ENCODE results near the gene KIDINS220.

The KIDINS220 gene

DNA sequence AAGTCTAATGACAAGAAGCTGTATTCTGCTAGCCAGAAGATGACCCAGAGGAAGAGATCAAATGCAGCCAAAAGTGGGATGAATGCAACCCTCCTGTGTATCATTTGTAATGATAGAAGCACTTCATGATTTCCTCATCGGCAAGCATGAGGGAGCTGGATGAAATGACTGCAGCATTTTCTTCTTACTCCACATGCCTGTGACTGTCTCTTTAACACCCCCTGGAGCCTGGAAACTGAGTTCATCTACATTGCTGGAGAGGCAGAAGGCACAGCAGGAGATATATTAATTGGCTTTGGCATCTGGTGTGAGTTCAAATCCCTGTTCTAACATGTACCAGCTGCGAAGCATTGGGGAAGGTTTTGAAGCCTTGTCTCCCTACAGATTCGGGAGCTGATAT is 117.9 kb downstream of the KIDINS220 start:
- ATAC-seq, result no peak
- TF ChIP-seq, protein P1, sequence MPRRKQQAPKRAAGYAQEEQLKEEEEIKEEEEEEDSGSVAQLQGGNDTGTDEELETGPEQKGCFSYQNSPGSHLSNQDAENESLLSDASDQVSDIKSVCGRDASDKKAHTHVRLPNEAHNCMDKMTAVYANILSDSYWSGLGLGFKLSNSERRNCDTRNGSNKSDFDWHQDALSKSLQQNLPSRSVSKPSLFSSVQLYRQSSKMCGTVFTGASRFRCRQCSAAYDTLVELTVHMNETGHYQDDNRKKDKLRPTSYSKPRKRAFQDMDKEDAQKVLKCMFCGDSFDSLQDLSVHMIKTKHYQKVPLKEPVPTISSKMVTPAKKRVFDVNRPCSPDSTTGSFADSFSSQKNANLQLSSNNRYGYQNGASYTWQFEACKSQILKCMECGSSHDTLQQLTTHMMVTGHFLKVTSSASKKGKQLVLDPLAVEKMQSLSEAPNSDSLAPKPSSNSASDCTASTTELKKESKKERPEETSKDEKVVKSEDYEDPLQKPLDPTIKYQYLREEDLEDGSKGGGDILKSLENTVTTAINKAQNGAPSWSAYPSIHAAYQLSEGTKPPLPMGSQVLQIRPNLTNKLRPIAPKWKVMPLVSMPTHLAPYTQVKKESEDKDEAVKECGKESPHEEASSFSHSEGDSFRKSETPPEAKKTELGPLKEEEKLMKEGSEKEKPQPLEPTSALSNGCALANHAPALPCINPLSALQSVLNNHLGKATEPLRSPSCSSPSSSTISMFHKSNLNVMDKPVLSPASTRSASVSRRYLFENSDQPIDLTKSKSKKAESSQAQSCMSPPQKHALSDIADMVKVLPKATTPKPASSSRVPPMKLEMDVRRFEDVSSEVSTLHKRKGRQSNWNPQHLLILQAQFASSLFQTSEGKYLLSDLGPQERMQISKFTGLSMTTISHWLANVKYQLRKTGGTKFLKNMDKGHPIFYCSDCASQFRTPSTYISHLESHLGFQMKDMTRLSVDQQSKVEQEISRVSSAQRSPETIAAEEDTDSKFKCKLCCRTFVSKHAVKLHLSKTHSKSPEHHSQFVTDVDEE (CRISPR knock-in tag; IDR thresholded peaks at IDR 0.05), result no peak
- TF ChIP-seq ESRRG (CRISPR knock-in tag; IDR thresholded peaks at IDR 0.05) (no peak), ZNF565 (CRISPR knock-in tag; conservative IDR thresholded peaks at IDR 0.05; ENCODE audit: low read depth) (no peak), TCF4 (CRISPR knock-in tag; IDR thresholded peaks at IDR 0.05; ENCODE audit: borderline replicate concordance) (no peak), ZNF8 (CRISPR knock-in tag; IDR thresholded peaks at IDR 0.05) (no peak), CSDC2 (CRISPR knock-in tag; IDR thresholded peaks at IDR 0.05) (no peak), ZNF70 (CRISPR knock-in tag; IDR thresholded peaks at IDR 0.05) (no peak), PPARA (CRISPR knock-in tag; IDR thresholded peaks at IDR 0.05; ENCODE audit: borderline replicate concordance) (no peak), CREB5 (CRISPR knock-in tag; IDR thresholded peaks at IDR 0.05; ENCODE audit: low read depth) (no peak), BACH2 (CRISPR knock-in tag; IDR thresholded peaks at IDR 0.05; ENCODE audit: borderline replicate concordance) (no peak)
- TF ChIP-seq, protein P2, sequence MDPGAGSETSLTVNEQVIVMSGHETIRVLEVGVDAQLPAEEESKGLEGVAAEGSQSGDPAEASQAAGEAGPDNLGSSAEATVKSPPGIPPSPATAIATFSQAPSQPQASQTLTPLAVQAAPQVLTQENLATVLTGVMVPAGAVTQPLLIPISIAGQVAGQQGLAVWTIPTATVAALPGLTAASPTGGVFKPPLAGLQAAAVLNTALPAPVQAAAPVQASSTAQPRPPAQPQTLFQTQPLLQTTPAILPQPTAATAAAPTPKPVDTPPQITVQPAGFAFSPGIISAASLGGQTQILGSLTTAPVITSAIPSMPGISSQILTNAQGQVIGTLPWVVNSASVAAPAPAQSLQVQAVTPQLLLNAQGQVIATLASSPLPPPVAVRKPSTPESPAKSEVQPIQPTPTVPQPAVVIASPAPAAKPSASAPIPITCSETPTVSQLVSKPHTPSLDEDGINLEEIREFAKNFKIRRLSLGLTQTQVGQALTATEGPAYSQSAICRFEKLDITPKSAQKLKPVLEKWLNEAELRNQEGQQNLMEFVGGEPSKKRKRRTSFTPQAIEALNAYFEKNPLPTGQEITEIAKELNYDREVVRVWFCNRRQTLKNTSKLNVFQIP (CRISPR knock-in tag; IDR thresholded peaks at IDR 0.05; ENCODE audit: borderline replicate concordance, low read depth), result no peak

- no peak for ATAC-seq
- TF ChIP-seq PATZ1 (CRISPR knock-in tag; IDR thresholded peaks at IDR 0.05; ENCODE audit: borderline replicate concordance) (no peak), RARB (CRISPR knock-in tag; IDR thresholded peaks at IDR 0.05) (no peak), ISL1 (CRISPR knock-in tag; IDR thresholded peaks at IDR 0.05) (no peak), CSDC2 (CRISPR knock-in tag; IDR thresholded peaks at IDR 0.05) (no peak), TOX (CRISPR knock-in tag; IDR thresholded peaks at IDR 0.05; ENCODE audit: borderline replicate concordance) (no peak), ZC3H10 (CRISPR knock-in tag; IDR thresholded peaks at IDR 0.05) (no peak), ZFP30 (CRISPR knock-in tag; IDR thresholded peaks at IDR 0.05) (no peak), CSRNP3 (CRISPR knock-in tag; IDR thresholded peaks at IDR 0.05) (no peak)
- TF ChIP-seq, protein P1 (CRISPR knock-in tag; IDR thresholded peaks at IDR 0.05), result no peak
These were observed 122.4 kb downstream of the KIDINS220 start for GRCh38 chr2:8714971-8715370.

GRCh38 chr2:8714283-8714682 is 123.1 kb downstream of the KIDINS220 start:
- ATAC-seq, result no peak
- TF ChIP-seq ESRRG (CRISPR knock-in tag; IDR thresholded peaks at IDR 0.05) (no peak), RARB (CRISPR knock-in tag; IDR thresholded peaks at IDR 0.05) (no peak), SNAI2 (CRISPR knock-in tag; IDR thresholded peaks at IDR 0.05) (no peak), CSDC2 (CRISPR knock-in tag; IDR thresholded peaks at IDR 0.05) (no peak), PATZ1 (CRISPR knock-in tag; IDR thresholded peaks at IDR 0.05; ENCODE audit: borderline replicate concordance) (no peak), ISL1 (CRISPR knock-in tag; IDR thresholded peaks at IDR 0.05) (no peak), TOX (CRISPR knock-in tag; IDR thresholded peaks at IDR 0.05; ENCODE audit: borderline replicate concordance) (no peak), ZNF565 (CRISPR knock-in tag; conservative IDR thresholded peaks at IDR 0.05; ENCODE audit: low read depth) (no peak), TCF4 (CRISPR knock-in tag; IDR thresholded peaks at IDR 0.05; ENCODE audit: borderline replicate concordance) (no peak), GLIS3 (CRISPR knock-in tag; IDR thresholded peaks at IDR 0.05) (no peak)
- TF ChIP-seq, protein P2 (CRISPR knock-in tag; IDR thresholded peaks at IDR 0.05; ENCODE audit: borderline replicate concordance, low read depth), result no peak
